NCI-H526 (cell line): ENCODE results near the gene RUNX1.

Experiments used
- DNase-seq, 2 experiments: peaks; one replicate each; lab custom pipeline; 2025; lab: John Stamatoyannopoulos, UW

The RUNX1 gene

DNA sequence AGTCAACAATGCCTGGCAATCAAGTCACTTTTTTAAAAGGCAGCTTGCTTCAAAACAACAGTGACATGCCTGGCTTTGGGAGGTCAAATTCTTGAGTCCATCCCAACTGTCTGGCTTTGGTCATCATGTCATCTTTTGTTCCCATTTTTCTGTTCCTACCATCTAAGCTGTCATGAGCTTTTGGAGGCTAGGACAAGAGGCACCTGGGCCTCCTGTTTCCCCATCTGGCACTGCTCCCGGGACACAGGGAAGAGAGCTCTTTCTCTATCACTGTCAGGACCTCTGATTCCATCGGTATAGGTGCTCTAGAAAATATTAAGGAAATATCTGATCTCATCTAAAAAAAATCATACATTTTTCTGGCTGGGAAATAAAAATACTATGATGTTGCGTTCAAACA lies 224.0 kb downstream of the RUNX1 start:
- no peak for DNase-seq

DNA sequence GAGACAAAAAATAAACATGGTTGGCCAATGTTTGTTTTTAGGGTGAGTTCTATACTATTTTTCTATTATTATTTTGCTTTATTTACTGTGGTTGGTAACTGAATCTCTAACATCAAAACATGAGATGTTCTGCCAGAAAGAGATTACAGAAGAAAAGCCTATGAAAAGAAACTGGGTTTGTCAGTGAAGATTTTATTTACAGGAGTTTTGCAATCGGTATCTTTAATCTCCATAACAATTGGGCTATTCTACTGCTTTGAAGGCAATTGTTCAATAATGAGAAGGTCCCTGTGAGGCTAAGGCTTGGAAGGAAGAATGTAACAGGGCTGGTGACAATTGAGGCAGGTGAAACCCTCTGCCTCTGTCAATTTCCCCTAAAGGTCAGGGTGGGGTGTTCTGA lies 224.8 kb downstream of the RUNX1 start:
- DNase-seq, result no peak

DNA sequence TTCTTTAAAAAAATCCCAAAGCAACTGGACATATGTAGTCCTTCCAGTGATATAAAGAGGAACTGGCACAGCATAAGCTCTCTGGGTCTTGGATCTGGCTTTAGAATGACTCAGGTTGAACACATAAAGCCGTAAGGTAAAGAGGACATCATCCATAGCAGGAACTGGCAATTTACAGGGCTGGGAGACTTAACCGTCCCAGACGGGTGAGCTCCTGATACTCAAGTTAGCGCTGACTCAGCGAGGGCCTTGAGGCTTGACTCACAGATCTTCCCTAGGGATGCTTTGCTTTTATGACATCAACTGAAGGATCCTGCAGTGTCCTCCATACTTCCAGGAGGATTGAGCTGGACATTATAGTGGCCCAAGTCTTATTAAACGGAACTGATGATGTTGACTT lies 226.2 kb downstream of the RUNX1 start:
- no peak for DNase-seq

DNA sequence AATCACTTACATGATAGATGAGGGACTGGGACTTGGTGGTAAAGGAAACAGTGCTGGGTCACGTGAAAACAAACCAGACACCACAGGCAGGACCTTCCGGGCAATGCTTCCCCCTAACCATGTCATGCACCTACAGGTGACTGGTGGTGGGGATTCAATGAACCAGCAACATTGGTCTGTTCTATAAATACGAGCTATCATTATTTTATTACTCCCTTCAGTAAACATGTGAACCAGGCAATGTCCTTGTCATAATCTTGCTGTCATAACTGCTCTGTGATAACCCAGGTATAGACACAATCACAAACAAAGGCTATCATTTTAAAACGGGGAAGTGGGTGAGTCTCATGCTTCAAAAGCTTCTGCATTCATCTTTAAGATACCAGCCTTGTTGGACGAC lies 226.9 kb downstream of the RUNX1 start:
- no peak for DNase-seq

DNA sequence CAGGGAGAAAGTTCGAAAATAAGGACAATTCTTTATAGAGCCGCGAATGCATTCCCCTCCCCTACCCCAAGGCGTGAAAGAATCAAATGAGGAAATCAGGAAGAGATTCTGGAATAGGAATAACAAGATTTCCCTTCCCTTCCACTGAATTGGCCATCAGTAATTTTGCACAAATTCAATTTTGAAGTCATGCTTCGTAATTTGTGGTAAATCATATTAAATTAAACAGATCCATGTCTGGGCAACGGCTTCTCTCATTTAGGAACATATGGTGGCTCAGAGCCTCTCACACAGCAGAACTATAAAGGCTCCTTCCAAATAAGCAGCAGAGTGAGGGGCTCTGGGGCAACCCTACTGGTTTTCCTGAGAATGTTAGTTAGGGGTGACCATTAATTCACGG lies 227.4 kb downstream of the RUNX1 start:
- DNase-seq, result no peak

DNA sequence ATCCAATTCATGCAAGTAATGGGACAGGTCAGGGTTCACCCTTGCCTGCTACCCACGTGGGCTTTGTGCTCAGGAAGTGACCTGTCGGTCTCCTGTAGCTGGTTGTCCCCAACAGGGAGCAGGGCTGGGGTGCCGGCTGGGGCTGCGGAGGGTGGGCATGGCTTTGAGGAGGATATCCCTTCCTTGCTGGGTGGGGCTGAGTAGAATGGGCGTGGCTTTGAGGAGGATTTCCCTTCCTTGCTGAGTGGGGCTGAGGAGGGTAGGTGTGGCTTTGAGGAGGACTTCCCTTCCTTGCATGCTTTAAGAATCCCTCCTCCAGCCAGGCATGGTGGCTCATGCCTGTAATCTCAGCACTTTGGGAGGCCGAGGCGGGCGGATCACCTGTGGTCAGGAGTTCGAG lies 229.1 kb downstream of the RUNX1 start:
- no peak for DNase-seq

DNA sequence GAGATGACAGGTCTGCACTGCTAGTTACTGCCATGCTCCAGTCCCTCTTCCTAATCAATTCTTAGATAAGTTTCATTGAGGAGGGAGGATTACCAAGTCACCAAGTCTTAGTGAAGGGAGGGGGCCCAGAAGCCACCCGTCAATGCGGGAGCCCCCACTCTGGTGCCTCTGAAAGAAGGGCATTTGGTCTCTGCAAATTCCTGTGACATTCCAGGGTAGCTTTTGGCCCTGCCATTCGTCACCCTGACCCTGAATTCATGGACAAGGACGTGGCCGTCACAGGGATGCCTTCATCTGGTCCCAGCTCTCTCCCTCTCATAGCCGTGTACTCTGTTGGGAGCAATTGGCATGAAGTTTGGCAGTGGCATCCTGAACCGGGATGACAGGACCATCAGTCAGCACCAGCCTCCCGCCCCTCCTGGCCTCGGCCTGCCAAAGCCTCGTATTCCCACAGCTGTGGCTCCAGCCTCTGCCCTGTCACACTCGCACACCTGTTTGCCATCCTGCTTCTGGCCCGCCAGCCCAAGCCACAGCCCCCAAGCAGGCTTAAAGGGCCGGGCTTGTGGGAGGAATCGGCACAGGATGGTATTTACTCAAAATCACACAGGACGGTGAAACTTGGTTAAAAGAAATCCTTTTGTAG lies 229.6 kb downstream of the RUNX1 start:
- no peak for DNase-seq

DNA sequence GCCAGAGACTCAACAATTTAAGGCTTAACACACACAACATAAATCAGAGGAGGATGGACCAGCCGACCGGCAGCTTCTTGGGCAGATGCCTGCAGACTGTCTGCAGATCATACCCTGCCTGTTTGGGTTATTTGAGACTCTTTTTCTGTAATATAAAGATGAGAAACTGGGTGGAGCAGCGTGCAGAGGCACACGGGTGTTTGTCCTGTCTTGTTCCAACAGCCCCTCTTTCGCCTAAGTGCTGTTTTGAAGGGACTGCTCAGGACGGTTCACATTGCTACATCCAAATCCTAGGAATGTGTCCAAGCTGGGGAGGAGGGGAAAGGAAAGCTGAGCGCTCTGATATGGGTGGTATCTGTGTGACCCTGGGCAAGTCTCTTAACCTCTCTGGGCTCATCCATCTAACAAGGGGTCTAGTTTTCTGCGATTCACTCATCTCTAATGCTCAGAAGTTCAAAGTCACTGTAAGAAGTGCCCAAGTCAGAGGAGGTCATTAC lies 230.4 kb downstream of the RUNX1 start:
- no peak for DNase-seq

DNA sequence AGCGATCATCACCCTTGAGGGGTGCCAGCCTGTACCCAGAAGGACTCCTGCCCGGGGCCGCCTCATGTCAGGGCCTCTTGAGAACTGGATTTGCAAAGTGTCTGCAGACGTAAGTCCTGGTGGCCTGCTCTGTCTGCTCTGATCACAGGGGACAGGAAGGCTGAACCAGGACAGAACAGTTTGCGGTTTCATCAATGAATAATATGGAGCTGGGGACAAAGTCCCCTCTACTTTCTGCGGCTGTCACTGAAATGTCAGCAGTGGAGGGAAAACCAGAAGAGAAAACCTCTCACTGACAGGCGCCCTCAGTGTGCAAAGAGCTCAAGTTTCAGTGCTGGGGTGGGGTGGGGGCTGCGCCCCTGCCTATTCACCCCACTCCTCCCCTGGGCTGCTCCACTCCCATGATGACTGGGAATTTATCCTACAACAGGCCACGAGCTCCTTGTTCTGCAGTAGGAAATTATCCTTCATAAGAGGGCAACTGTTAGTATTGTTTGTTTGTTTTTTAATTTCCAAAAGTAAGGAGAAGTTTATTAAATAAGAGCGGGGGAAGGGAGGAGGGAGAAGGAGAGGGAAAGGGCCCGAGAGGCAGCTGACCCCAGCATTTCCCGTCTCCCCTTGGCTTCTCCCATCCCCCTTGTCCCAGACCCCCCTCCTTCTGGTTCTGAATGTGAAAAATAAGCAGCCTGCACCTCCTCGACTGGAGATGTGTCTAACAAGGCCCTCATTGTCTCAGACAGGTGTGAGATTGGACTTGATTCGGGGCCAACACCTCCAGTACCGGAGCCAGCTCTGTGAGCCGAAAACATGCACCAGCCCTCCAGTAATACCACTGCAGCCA lies 231.1 kb downstream of the RUNX1 start:
- DNase-seq, result peak; percentile 62 to 85

DNA sequence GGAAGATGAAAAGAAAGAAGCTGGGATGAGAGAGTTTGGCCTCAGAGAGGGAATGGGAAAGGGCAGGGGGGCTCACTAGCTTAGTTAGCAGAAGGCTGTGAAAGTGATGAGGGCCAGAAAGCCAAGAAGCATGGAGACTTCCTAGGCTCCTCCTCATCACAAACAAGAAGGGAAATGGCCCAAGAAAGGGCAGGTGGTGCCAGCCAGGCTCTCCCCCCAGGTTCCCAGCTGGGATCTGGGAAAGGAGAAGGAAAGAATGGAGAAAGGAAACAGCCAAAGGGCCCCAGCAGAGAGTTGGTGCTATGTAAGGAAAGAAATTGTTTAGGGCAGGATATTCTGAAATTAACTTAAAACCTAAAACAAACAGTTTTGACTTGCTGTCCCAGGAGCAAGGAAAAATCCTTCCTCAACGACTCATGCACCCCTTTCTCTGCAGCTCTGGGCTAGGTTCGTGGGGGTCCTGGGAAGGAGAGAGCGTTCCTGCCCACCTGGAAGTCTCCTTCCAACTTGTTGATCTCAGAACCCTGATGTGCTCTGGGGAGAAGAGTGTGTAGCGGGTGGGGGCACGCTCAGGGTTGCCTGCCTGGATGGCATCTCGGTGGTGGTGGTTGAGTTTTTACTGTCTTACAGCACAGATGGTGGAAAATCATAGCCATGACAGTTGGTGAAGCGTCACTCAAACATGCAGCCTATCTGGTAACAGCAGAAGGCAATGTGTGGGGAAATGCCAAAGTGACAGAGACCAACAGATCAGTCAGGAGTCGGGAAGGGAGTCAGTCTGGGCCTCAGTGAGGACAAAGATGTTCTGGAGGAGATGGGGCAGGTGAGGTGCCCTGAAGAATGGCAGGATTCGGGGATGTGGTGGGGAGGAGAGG lies 233.0 kb downstream of the RUNX1 start:
- no peak for DNase-seq

DNA sequence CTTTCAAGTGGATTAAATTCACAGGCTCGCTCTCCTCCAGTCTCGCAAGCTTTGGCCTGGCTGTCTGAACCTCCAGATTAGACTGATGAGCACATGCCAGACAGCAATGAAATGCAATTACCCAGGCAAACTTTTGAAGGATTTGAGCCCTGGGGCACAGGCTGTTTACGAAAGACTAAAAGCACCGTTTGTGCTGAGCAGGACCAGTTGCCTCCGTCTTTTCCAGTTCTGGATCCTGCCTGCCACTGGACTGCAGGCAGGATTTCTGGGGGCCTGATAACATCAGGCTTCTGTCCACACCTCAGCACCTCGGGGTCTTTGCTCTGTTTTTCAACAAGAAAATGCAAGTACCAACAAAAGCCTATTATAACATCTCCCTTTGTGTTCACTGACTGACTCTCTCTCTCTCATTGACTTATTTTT lies 234.6 kb downstream of the RUNX1 start:
- no peak for DNase-seq

DNA sequence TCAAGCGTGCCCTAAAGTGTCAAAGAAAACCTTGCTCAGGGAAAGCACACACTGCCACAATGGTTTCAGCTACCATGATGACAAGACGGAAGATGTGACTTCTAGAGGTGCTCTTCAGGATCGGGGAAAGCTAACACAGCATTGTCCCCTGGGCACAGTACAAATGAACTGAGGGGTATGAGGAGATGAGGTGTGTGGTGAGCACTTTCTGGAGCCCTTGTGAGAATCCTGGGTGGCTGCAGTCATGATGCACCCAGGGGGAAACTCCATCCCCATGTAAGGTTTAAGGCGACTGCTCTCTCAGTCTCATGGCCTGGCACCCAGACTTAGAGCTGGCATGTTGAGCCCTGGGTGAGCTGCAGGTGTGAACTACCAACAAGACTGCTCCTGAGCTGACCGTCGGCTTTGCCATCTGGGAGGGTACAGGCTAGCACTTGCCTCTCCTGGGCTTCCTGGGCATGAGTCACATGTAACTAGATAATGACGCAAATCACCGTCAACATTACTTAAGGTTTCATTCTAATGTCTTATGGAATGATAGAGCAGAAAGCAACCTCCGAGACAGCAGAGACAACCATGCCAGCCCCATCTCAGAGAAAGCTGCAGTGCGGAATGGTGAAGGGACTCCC lies 235.7 kb downstream of the RUNX1 start:
- no peak for DNase-seq

DNA sequence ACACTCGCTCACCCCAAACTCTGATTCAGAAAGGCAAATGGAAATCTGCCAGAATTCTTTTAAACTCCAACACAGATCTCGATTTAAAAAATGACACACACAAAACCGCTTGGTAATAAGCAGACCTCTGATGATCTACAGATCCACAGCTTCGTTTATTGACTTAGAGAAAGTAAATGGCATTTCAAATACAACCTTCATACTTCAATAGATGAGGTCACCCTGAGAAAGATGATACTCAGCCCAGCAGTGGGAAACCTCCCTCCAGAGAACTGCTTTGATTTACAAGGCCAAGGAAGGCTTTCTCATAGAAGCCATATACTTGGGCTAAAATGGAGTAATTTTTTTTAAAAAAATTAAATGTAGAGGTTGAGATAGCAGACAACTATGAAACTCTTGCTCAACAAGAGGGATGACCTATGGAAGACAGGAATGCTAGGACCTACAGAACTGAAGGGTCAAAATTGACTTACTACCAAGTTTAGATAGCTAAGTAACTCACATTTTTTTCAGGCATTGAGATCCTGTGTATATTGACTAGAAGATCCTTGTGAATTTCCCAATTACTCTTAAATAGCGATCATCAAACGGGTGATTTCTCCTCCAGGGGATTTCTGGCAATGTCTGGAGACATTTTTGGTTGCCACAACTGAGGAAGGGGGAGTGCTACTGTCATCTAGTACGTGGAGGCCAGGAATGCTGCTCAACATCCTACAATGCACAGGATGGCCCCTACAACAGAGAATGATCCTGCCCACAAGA lies 236.4 kb downstream of the RUNX1 start:
- no peak for DNase-seq

DNA sequence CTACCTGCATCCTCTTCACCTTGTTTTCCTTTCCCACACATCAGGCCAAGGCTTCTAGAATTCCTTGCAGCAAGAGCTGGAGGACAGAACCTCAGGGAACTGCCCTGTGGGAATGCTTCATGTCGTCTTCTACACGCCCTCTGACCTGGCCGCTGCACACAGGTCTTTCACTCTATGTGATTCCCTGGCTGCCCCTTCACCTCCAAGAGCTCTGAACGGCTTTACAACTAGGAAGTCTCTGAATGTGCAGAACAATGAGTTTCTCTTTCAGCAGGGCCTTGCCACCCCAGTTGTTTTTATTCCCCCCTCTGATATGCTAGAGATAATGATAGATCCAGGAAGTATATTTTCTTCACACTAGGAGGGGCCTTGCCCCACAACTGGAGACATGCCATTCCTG lies 237.7 kb downstream of the RUNX1 start:
- DNase-seq, result no peak

DNA sequence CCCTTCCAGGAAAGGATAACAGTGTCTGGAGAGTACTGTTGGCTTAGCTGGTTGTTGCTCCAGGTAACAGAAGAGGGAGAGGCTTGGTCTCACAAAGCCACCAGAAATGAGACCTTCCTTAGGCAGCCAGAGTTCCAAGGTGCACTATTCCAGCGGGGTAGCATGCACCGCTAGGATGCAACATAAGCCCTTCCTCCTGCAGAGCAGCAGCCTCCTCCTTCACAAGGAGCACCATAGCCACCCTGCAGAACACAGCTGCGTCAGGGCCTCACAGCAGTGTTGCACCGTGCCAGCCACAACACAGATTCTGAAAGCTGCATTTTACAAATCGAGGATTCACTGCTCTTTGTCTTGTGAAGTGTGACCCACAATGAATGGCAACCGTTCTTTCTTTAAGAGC lies 238.3 kb downstream of the RUNX1 start:
- DNase-seq, result no peak

DNA sequence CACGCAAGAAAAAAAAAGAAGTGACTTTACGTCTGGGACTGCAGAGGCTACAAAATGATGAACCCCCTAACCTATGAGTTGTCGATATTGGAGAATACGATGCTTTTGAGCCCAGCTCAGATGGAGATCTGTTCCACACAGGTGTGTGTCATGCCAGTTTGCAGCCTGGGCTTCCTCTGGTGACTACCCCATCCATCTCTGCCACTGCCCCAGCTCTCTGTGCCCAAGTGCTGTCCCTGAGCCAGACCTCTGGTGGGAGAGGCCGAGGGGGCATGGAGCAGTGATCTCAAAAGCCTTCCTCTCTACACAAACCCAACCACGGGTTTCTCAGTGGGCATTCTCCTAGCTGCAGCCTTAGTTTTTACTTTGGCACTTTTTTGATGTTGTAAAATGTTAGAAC lies 239.3 kb downstream of the RUNX1 start:
- no peak for DNase-seq

DNA sequence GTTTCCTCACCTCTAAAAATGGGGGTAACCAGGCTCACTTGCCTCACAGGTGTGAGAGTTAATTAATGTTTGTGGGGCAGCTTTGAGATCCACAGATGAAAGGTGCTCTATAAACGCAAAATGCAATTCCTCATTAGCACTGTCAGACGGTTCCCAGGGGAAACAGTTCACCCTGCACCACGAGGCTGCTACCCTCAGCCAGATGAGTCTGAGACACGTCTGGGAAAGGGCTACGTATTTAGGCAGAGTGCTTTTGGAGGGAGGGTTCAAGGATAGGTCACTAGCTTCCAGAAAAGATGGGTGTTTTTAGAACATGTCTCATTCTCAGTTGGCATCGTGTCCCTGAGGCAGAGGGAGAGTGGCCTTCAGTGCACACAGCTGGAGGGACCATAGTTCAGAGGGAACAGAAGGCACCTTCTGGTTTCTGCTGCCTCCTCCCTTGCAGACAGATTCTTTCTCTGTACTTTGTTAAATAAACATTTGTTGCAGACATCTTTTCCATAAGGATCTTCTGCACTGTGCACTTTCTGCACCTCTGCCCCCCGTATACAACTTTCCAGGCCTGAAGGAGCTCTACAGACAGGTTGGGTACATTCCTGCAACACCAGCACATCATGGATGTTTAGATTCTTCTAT lies 240.4 kb downstream of the RUNX1 start:
- DNase-seq, result no peak

DNA sequence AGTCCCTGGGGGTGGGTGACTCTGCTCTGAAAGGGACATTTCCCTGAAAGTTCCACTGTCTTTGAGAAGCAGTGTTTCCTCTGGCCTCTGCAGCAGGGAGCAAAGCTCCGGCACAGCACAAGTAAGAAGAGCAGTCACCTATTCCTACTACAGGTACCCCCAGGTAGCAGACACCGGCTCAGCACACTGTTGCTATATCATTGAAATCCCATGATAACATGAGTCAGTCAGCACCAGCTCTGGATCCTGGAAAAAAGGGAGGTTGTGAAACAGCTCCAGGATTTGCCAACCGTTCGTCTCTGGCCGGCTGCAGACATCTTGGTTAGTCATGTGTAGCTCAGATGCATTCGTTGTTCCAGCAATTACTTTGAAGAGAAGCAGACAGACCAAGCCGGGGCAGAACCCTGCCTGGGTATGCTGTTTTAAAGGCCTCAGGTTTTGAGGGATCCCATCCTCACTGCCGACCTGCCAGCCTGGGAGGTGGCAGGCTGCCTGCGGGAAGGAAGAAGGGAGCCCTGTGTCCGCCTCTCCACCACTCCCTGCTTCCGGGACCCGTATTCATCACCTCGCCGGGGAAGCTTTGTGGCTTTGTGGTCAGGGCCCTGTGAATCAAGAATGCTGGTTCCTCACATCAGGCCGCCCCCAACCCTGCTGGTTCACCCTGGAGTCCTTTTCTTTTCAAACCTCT lies 241.1 kb downstream of the RUNX1 start:
- no peak for DNase-seq

DNA sequence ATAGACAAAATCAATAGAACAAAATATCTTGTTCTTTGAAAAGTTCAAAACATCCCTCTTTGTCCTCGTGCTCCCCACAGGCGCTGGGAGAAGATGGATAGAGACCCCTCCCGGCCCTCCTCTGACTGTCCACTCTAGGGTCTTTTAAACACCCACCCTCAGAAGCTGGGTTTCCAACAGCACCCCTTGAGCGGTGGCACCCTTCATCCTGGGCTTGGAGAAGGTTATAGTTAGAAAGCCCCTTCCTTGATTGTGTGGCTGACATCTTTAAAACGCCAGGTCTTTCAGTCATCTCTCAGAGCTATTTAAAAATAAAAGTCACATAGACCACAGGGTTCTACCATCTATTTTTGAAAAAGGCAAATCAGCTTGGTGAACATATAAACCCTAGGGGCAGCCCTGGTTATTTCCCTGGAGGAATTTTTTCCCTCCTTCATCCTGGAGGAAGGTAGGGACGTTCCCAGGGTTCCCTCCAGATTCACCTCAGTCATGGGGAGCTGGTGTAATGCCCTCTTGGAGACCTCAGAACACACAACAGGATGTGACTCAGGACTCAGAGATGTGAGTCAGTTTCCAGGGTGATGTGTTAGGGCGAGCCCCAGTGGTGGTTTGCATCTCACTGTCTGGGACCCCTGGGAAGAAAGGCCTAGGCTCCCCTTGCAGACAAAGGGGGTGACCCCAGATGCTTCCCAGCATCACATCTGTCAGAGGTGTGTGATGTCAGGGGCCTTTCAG lies 241.8 kb downstream of the RUNX1 start:
- no peak for DNase-seq

DNA sequence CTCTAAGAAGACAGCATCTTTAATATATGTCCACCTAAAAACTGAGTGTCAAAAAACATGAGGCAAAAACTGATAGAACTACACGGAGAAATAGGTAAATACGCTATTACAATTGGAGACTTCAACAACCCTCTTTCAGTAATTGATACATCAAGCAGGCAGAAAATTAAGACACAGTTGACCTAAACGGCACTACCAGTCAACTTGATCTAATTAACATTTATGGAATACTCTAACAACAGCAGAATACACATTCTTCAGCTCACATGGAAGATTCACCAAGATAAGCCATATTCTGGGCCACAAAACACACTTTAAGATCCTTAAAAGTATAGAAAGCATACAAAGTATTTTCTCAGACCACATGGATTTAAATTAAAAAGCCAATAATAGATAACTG lies 242.7 kb downstream of the RUNX1 start:
- no peak for DNase-seq
